Endothelial cell of umbilical vein (primary cell): ENCODE results near the gene UNKL. TPM values are rescaled to one million over a fixed set of nuclear protein-coding genes. Genes with fewer than 3 reads are reported as not detected.

Experiments
- BruUV-seq: library from RNA; stranded (reverse); fragments of 400-500 nt; replicated peaks from 2 replicates; lab custom pipeline; 2021; lab: Mats Ljungman, UMichigan
- CTCF ChIA-PET: fragments of 300-600, 350-600 bp; sonication (Branson Sonifier 250); formaldehyde crosslinking; loops from one replicate; lab custom pipeline; 2021; ENCODE audit warnings: antibody characterized with exemption, inconsistent platforms; lab: Charles Lee
- POLR2A ChIA-PET: fragments of 300-600, 350-600 bp; sonication (Branson Sonifier 250); formaldehyde crosslinking; loops from one replicate; lab custom pipeline; 2021; ENCODE audit warnings: antibody characterized with exemption, inconsistent platforms; lab: Charles Lee
- DNase-seq: peaks from one replicate; pipeline ENCODE4 v3.0.0-alpha.2; 2011; ENCODE audit warnings: low read depth, low spot score
- FAIRE-seq: peaks from 2 replicates; lab custom pipeline; 2011; peaks lifted over from hg19 to GRCh38; lab: Jason Lieb, UNC
- H2AFZ ChIP-seq: 2 replicates; pipeline ENCODE4 v1.6.0; 2012; ENCODE audit warnings: low read depth, low read length, control low read depth, inconsistent platforms
- H3K27ac ChIP-seq: 2 replicates; pipeline ENCODE4 v1.5.1; 2011; ENCODE audit warnings: low read depth, mild to moderate bottlenecking, control low read depth, low read length, moderate library complexity; ENCODE audit not compliant: insufficient read depth
- H3K27me3 ChIP-seq, 2 experiments: 2 replicates each; pipeline versions ENCODE4 v1.6.0 to v1.6.1; 2011; ENCODE audit warnings: low read length in 2 of 2, mixed read lengths in 1 of 2; ENCODE audit not compliant: control insufficient read depth in 2 of 2, insufficient read depth in 2 of 2
- H3K36me3 ChIP-seq, 2 experiments: 2 replicates in 1 of 2; 3 replicates in 1 of 2; pipeline ENCODE4 v1.5.1; 2011; ENCODE audit warnings: low read length in 2 of 2, mild to moderate bottlenecking in 1 of 2, moderate library complexity in 1 of 2; ENCODE audit not compliant: control insufficient read depth in 2 of 2, insufficient read depth in 2 of 2; ENCODE audit errors: extremely low read depth in 1 of 2
- H3K4me1 ChIP-seq: 3 replicates; pipeline ENCODE4 v1.5.1; 2011; ENCODE audit warnings: mild to moderate bottlenecking, low read length; ENCODE audit not compliant: control insufficient read depth, insufficient read depth; ENCODE audit errors: extremely low read depth
- H3K4me2 ChIP-seq: 2 replicates; pipeline ENCODE4 v1.6.1; 2011; ENCODE audit warnings: low read length, control low read depth, mixed read lengths; ENCODE audit not compliant: insufficient read depth
- H3K4me3 ChIP-seq, 3 experiments: fragments of 200-600 bp in 1 of 3; sonication (generic), shearing (Covaris generic) in 1 of 3; replicated peaks in 1 of 3; 2 replicates each; pipeline ENCODE4 v1.5.1; 2011 to 2016; ENCODE audit warnings: control low read depth in 3 of 3, low read length in 3 of 3, mild to moderate bottlenecking in 2 of 3, inconsistent platforms in 1 of 3, low read depth in 1 of 3, moderate library complexity in 1 of 3; ENCODE audit not compliant: insufficient read depth in 1 of 3
- H3K79me2 ChIP-seq: 2 replicates; pipeline ENCODE4 v1.6.0; 2012; ENCODE audit warnings: low read length, inconsistent platforms; ENCODE audit not compliant: control insufficient read depth, insufficient read depth
- H3K9ac ChIP-seq: replicated peaks from 2 replicates; pipeline ENCODE3; 2011; ENCODE audit warnings: low read length, control low read depth; ENCODE audit not compliant: insufficient read depth; ENCODE audit errors: extremely low read depth
- H3K9me1 ChIP-seq: replicated peaks from 3 replicates; pipeline ENCODE4 v1.6.0; 2011; ENCODE audit warnings: mild to moderate bottlenecking, low read length; ENCODE audit not compliant: control insufficient read depth, insufficient read depth; ENCODE audit errors: extremely low read depth
- H3K9me3 ChIP-seq: replicated peaks from 2 replicates; pipeline ENCODE4 v1.5.1; 2012; ENCODE audit warnings: low read length, inconsistent platforms; ENCODE audit not compliant: control insufficient read depth, insufficient read depth
- H4K20me1 ChIP-seq: replicated peaks from 2 replicates; pipeline ENCODE3; 2011; ENCODE audit warnings: mild to moderate bottlenecking, low read length; ENCODE audit not compliant: control insufficient read depth, insufficient read depth; ENCODE audit errors: extremely low read depth
- CTCF ChIP-seq, 2 donors: IDR thresholded peaks; 1 replicate in 1 of 2; 2 replicates in 1 of 2; pipeline ENCODE4 v1.5.1; 2011; ENCODE audit warnings: low read length in 2 of 2, mild to moderate bottlenecking in 2 of 2, moderate library complexity in 2 of 2, control low read depth in 1 of 2, inconsistent platforms in 1 of 2, low read depth in 1 of 2; ENCODE audit not compliant: insufficient read depth in 1 of 2; ENCODE audit errors: extremely low read depth in 1 of 2
- FOS ChIP-seq: IDR thresholded peaks from 2 replicates; pipeline ENCODE4 v1.6.1; 2011; ENCODE audit warnings: mild to moderate bottlenecking, low read length, moderate library complexity, borderline replicate concordance; ENCODE audit not compliant: insufficient read depth
- GATA2 ChIP-seq: IDR thresholded peaks from 2 replicates; pipeline ENCODE4 v1.7.0; 2011; ENCODE audit warnings: low read depth, mild to moderate bottlenecking, moderate library complexity, mixed read lengths, low read length; ENCODE audit not compliant: insufficient read length, insufficient read depth
- JUN ChIP-seq: IDR thresholded peaks from 2 replicates; pipeline ENCODE4 v1.6.1; 2011; ENCODE audit warnings: borderline replicate concordance, low read depth; ENCODE audit not compliant: insufficient read length, insufficient read depth
- MAX ChIP-seq: IDR thresholded peaks from 2 replicates; pipeline ENCODE4 v1.6.1; 2011; ENCODE audit not compliant: insufficient read depth, insufficient read length
- MYC ChIP-seq: IDR thresholded peaks from one replicate; pipeline ENCODE4 v1.6.1; 2011; ENCODE audit warnings: mild to moderate bottlenecking, low read depth, low read length
- POLR2A ChIP-seq: IDR thresholded peaks from 2 replicates; pipeline ENCODE4 v1.6.1; 2012; ENCODE audit warnings: low read depth, mild to moderate bottlenecking, control low read depth, low read length
- dilution Hi-C: fragments of 300-500 bp; cut with MboI; formaldehyde crosslinking; loops from one replicate; pipeline ENCODE4 v1.15.0; 2019; ENCODE audit warnings: low sequenced_read_pairs; ENCODE audit not compliant: extremely low pct_ligation_motif_present
- intact Hi-C: fragments of 100-400 bp; cut with micrococcal nuclease; formaldehyde crosslinking; loops from one replicate; pipeline ENCODE4 v1.10.0; 2022
- polyA plus RNA-seq, 4 experiments: library from polyadenylated mRNA; depleted of rRNA in 3 of 4; stranded (reverse) in 3 of 4; unstranded in 1 of 4; fragments of >200 nt; gene quantifications; 2 replicates each; pipeline versions ENCODE4 v1.2.1 to v1.2.3, GENCODE V29; 2011 to 2012; ENCODE audit warnings: missing spikeins in 1 of 4
- total RNA-seq: library from RNA; stranded (reverse); gene quantifications from 2 replicates; pipeline ENCODE4 v1.2.3, GENCODE V29; 2021

The UNKL gene
- total and polyA plus RNA-seq, 2 donors (not counting 3 experiments of a cell fraction or from before 2014, with no cell fraction given) = 17.1 to 32.8 TPM

- H3K36me3 ChIP-seq = peaks cover 0 to 28% of the 10 kb centered on the region in 2 experiments
- no peaks in the 10 kb centered on the region for H3K4me1 ChIP-seq
- no peaks in the 10 kb centered on the region for H3K9me1 ChIP-seq
- intact Hi-C loops = no loop called here
- H3K9me3 ChIP-seq = no peaks in the 10 kb centered on the region
- TF ChIP-seq MYC (no peak), CTCF (IDR thresholded peaks at IDR 0.05; ENCODE audit: extremely low read depth in 1 of 2, insufficient read depth in 1 of 2, low read depth in 1 of 2, low read length in 2 of 2) (no peak), JUN (no peak), GATA2 (no peak), FOS (no peak), MAX (no peak), POLR2A (no peak)
- ChIA-PET POLR2A (no interaction called here), CTCF (no interaction called here)
- H3K9ac ChIP-seq = no peak overlapping the region
- no peak overlapping the region for H3K4me2 ChIP-seq
- H4K20me1 ChIP-seq = no peaks in the 10 kb centered on the region
- no peak overlapping the region for H3K4me3 ChIP-seq
- H2AFZ ChIP-seq = no peak overlapping the region
- dilution Hi-C loops = no loop called here
- no TSS peak for BruUV-seq
- H3K79me2 ChIP-seq = no peaks in the 10 kb centered on the region
- no peak overlapping the region for H3K27ac ChIP-seq
- DNase-seq = no peak
- FAIRE-seq = no peak
- H3K27me3 ChIP-seq = no peaks in the 10 kb centered on the region
Observed at GRCh38 chr16:1398826-1399581, 15.5 kb downstream of the UNKL start.
